DMS 273 (cell line): ENCODE data around the gene SMIM28.
"Not testable (repeated sequence)": the region's sequence is repeated elsewhere in the genome, so short reads cannot be mapped to it uniquely, and the experiment has no call there.

Source experiments
- DNase-seq: peaks from one replicate; lab custom pipeline; 2025; ENCODE audit not compliant: unreplicated experiment; lab: John Stamatoyannopoulos, UW

SMIM28 gene

GRCh38 chr6:138404666-138405337 lies 27.1 kb downstream of the SMIM28 start:
- no peak for DNase-seq

DNA sequence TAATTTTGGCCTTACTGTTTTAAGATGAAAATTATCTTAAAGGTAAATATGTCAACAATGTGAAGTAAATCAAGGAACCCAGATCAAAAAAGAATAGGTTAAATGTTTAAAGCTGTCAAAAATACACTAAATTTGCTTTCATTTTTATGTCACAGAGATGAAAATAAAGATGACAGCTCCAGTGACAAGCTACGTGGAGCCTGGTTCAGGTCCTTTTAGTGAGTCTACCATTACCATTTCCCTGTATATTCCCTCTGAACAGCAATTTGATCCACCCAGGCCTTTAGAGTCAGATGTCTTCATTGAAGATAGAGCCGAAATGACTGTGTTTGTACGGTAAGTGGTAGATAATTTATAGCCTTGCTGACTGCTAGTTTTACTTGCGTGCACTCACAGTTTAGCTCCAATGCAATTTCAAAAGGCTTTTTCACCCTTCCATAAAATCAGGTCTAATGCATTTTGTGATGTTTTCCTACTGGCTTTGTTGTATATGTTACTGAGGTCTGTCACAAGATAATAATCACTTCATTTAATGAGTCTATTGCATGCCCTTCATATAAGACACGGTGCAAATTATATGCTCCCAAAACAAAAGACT lies 28.2 kb downstream of the SMIM28 start:
- DNase-seq = no peak

DNA sequence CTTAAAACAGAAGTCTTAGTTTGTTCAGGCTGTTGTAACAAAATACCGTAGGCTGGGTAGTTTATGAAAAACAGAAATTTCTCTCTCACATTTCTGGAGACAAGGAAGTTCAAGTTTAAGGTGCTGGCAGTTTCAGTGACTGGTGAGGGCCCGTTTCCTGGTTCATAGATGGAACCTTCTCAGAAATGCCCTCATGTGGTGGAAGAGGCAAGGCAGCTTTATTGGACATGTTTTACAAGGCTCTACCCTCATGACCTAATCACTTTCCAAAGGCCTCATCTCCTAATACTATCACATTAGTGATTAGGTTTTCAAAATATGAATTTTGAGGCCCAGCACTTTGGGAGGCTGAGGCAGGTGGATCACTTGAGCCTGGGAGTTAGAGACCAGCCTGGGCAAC lies 28.7 kb downstream of the SMIM28 start:
- DNase-seq = no peak

DNA sequence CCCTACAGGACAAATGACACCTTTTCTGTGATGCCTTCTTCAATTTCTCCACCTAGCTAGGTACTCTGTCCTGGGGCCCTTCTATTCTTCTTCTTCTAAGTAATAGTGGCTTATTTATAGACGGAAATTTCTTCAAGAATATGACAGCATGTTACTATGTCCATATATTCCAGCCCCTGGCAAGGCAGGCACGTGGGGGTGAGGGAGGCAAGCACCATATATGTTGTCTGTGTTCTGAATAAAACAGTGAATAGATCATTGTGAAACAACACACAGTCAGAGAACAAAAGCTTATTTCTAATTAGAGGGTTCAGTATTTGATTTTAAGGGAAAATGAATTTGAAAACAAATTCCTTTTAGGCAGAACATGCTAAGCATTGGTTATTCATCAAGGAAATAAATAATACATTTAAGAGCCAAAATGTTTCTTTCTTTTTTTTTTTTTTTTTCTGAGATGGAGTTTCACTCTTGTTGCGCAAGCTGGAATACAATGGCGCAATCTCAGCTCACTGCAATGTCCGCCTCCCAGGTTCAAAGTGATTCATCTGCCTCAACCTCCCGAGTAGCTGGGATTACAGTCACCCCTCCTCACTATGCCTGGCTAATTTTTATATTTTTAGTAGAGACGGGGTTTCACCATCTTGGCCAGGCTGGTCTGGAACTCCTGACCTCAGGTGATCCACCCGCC lies 32.5 kb downstream of the SMIM28 start:
- DNase-seq = no peak

GRCh38 chr6:138410972-138411880 lies 33.5 kb downstream of the SMIM28 start:
- DNase-seq = no peak

DNA sequence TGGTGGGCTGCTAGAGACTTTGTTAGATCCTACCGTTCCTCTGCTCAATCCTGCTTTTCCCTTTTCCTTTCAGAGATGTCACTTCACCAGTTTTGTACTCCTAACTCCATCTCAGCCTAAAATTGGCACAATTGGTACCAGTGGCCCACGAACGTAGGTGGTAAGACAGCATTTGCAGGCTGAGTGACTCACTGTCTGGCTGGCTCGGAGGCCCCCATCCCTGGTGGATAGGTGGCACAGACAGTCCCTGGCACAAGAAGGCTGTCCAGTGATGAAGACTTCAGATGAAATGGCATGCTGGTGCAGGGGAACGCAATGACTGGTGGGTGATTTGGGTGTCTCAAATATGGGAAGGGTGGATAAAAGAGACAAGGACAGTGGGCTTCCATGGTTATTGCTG lies 37.4 kb downstream of the SMIM28 start:
- DNase-seq = no peak

- DNase-seq = no peak
Observed at GRCh38 chr6:138416206-138416605, 38.5 kb downstream of the SMIM28 start.

- DNase-seq = no peak
Observed at GRCh38 chr6:138417493-138418117, 39.9 kb downstream of the SMIM28 start.

DNA sequence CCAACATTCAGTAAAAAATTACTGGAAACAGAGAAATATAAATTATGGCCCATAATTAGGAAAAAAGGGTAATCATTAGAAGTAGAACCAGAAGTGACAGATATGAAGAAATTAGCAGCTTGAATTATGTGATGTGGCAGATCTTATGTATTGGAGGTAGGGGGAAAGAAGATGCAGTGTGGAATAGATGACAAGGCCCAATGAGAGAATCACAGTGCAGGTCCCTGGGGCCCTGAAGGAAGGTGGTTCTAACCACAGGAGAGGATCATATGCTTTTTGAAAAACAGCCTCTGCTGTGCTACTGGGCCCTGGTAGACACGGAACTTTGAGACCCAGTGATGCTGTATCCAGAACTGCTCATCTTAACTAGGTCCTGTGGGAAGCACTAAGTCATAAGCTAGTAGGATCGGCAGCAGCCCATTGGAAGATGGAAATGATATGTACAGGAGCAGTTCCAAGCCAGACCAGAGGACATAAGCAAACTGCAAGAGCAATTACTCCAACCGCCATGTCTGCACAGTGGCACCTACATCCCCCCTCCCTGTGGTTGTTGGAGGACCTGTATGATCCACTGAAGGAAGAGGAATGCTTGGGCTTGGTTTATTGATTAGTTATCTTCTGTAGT lies 40.5 kb downstream of the SMIM28 start:
- no peak for DNase-seq

DNA sequence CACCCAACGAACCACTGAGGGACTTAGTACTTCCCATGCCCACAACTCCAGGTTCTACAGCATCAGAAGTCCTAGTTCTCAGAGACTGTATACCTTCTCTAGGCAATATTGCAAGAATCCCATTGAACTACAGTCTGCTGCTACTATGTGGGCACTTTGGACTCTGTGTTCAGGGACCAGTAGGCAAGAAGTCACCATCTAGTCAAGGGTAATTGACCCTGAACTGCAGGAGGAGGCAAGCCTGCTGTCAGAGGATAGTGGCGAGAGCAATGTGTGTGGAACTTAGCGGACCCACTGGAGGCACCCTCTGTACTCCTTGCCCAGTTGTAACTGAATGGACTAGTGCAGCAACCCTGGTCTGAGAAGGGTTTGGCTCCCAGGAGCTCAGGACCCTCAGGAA lies 42.1 kb downstream of the SMIM28 start:
- no peak for DNase-seq

GRCh38 chr6:138420356-138420755 lies 42.7 kb downstream of the SMIM28 start:
- no peak for DNase-seq

- DNase-seq = no peak
Observed at GRCh38 chr6:138421089-138421488, 43.4 kb downstream of the SMIM28 start.

- no peak for DNase-seq
Observed at GRCh38 chr6:138421608-138422007, 43.9 kb downstream of the SMIM28 start.

- no peak for DNase-seq
Observed at GRCh38 chr6:138422861-138423260, 45.2 kb downstream of the SMIM28 start.

GRCh38 chr6:138424004-138424904 lies 46.5 kb downstream of the SMIM28 start:
- DNase-seq = no peak

- DNase-seq = not testable (repeated sequence)
Observed at GRCh38 chr6:138425256-138425655, 47.6 kb downstream of the SMIM28 start.

GRCh38 chr6:138426500-138427123 lies 48.9 kb downstream of the SMIM28 start:
- DNase-seq = no peak

- DNase-seq = no peak
Observed at GRCh38 chr6:138427701-138428100, 50.0 kb downstream of the SMIM28 start.
